ENCODE measurements around the gene EFCAB5.
A peak's percentile ranks its signal among the peaks of the same experiment; 100 is the strongest.
"Not testable (repeated sequence)": the region's sequence is repeated elsewhere in the genome, so short reads cannot be mapped to it uniquely, and the experiment has no call there.

Gene EFCAB5

GRCh38 chr17:29941334-29941733 lies at the start of gene EFCAB5:
Gene EFCAB5 (plus strand): TSS chr17:29941634. CDS start chr17:29941797, 163 bp downstream.
- DNase-seq (ENCODE audit: low read depth) = no peak

DNA sequence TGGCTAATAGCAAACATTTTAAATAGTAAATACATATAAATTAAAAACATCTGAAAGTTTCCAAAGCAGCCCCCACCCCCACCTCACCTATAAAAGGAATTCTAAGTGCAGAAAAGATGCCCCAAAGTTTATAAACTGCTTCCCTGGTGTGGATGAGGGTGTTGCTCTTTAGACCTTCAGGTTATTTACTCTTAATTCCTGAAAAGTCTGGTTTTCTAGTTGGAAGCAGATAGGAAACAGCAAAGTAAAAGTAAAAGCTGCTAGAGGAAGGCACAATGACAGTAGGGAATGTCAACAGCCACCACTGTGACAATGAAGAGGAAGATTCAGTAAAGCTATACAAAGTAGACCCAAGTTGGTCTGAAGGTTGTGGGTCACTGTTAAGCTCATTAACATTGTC lies 49.2 kb upstream of the EFCAB5 start:
- no peak for DNase-seq (ENCODE audit: low read depth)

DNA sequence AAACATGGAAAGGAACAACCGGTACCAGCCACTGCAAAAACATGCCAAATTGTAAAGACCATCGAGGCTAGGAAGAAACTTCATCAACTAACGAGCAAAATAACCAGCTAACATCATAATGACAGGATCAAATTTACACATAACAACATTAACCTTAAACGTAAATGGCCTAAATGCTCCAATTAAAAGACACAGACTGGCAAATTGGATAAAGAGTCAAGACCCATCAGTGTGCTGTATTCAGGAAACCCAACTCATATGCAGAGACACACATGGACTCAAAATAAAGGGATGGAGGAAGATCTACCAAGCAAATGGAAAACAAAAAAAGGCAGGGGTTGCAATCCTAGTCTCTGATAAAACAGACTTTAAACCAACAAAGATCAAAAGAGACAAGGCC lies 44.3 kb upstream of the EFCAB5 start:
- DNase-seq (ENCODE audit: low read depth) = not testable (repeated sequence)

DNA sequence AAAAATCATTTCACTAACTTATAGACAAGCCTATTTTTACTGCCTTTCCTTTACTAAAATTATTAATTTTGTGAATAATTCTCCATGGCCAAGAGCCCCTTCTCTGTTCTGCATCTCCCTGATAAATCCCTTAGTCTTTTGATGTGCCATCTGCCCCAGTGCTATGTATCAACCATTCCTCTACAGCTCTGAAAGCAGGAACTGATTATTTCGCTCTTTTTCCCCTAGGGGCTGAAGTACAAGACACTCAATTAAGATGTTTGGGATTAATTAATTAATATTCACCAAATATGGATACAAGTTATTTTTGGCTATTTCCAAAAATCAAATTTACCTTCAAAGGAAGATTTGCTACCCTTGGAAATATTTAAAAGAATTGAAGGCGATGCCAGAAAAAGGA lies 38.0 kb upstream of the EFCAB5 start:
- no peak for DNase-seq (ENCODE audit: low read depth)

- DNase-seq (ENCODE audit: low read depth) = no peak
Observed at GRCh38 chr17:29905086-29905878, 36.2 kb upstream of the EFCAB5 start.

DNA sequence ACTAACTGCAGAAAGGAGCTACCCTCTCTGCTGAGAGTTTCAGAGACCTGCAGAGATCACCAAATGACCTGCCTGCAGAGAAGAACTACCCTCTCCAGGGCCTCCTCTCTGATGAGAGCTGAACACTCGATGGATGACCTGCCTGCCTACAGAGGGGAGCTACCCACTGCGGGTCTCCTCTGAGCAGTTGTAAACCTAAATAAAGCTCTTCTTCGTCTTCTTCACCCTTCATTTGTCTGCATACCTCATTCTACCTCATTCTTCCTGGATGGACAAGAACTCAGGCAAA lies 35.6 kb upstream of the EFCAB5 start:
- DNase-seq (ENCODE audit: low read depth) = no peak

GRCh38 chr17:29906969-29907368 lies 34.5 kb upstream of the EFCAB5 start:
- no peak for DNase-seq (ENCODE audit: low read depth)

DNA sequence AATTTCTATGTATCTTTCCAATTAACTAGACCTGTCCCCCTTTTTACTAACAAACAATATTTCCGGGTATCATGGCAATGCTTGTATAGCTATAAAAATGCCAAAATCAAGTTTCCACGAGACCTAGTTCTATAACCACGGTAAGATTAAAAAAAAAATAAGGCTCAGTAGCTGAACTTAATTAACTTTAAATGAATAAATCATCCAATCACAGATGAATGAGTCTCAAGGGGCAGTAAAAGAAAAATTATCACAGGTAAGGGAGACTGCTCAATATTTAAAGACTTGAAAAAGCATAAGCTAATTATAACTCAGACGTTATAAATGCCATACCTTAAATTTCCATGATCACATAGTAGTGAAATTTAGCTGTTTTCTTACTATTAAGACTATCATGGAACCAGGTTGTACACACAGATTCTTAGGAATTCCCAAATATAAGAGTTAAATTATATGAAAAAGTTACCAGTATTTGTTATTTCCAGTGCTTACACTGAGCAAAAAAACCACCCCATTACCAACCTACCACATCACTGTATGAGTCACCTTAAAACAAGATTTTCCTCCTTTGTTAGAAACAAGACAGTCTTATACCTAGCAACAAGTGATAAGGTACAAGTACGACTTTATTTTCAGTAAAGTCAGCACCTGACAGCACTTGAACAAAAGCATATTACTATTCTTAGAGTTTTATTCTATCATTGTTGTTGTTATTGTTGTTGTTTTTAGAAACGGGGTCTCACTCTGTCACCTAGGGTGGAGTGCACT lies 32.0 kb upstream of the EFCAB5 start:
- no peak for DNase-seq (ENCODE audit: low read depth)

DNA sequence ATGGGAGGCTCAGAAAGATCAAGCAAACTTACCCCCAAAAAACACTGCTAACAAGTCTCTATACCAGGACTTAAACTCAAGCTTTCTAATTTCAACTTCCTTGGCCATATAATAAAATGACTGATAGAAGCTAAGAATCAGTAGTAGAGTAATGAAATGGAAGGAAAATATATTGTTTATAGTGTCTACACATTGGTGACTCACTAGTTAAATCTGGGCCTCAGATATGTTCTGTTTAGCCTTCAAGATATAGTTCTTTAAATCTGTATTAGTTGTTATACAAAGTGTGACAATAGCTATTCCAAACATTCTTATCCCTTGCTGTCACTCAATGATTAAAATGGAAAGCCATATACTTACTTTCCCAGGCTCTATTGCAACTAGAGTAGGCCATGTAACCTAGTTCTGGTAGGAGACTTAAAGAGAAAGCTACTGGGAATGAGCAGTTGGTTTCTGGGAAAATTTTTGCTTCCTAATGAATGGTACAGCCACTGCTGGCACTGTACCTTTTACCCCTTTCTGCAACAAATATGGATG lies 29.7 kb upstream of the EFCAB5 start:
- no peak for DNase-seq (ENCODE audit: low read depth)

DNA sequence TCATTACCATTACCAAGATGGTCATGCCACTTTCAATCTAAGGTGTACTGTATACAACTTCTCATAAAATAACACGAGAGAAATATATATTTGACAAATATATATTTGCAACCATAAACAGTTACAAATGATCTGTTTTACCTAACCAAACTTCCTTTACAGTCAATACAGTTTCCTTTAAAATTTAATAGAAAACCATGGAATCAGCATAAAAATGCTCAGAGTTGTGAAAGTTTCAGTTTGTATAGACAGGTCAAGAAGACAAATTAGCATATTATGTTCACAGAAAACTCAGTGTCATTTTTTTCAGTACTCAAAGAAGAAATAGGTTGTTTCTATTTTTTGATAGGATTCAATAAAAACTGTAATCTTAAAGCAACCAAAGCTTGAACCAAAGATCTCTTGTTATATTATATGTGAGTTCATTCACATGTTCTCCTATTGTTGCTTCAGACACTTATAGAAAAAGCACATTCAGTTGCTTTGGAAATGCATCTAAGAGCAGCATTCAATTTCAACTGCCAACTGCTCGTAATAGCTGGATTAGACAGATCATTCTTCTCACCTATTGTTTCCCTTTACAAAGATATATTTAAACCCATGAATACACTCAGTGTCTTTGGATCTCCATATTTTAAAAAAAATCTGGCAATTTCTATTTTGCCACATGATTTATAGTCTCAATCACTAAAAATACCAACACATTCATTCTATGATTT lies 26.5 kb upstream of the EFCAB5 start:
- no peak for DNase-seq (ENCODE audit: low read depth)

- DNase-seq (ENCODE audit: low read depth) = no peak
Observed at GRCh38 chr17:29918016-29918415, 23.4 kb upstream of the EFCAB5 start.

GRCh38 chr17:29918922-29919856 lies 22.2 kb upstream of the EFCAB5 start:
- no peak for DNase-seq (ENCODE audit: low read depth)

DNA sequence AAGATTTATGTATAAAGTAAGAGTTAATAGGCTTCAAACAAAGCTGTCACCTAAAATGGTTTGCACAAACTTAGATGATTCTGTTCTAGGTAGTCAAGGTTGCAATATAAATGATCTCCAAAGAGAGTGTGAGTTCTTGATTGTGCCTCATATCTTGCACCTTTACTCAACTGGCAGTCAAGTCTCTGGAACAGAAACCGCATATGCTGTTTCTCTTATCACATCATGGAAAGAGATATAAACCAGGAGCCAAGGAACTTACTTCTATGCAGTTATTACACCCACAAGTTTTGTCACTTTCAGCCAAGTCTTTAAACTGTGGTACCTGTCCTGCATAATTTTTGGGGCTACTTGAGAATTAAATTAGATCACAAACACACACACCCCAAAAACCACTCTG lies 16.6 kb upstream of the EFCAB5 start:
- no peak for DNase-seq (ENCODE audit: low read depth)

GRCh38 chr17:29927546-29927945 lies 13.9 kb upstream of the EFCAB5 start:
- no peak for DNase-seq (ENCODE audit: low read depth)

- no peak for DNase-seq (ENCODE audit: low read depth)
Observed at GRCh38 chr17:29929006-29929532, 12.4 kb upstream of the EFCAB5 start.

DNA sequence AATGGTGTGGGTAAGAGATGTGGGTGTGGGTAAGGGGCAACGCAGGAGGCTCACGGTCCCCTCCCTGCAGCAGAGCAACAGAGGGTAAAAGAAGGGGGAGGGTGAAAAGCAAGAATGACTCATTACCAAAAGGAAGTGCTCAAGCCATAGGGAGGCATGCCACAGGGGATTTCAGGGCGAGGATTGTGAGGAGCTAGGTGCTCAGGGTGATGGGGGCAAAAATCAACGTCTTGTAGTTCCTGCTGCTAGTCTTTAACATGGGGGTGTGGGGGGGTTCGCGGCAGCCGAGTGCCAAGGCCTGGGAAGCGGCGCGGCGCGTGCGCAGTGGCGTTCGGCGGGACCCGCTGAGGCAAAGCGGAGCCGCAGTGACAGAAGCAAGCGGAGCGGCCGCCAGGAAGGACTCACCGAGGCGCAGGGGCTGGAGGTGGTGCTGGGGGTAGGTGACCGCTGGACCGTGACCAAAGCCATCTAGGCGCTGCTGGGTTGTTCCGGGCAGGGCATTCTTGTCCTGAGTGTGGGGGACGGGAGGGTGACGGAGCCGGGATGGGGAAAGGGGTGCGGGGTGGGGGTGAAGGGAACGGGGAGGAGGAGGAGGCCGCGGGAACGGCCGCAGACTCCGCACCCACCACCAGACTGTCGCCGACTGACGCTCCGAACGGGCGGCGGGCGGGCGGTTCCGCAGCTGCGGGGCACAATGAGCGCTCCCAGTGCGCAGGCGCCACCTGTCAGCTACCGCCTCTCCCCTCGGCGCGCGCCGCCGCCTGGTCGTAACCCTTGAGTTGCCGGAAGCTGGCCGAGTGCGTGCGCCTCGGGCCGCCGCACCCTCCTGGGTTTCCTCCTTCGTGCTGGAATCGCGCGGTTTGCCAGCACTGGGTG lies 11.7 kb upstream of the EFCAB5 start, which contains the start of gene SSH2:
TSS of gene SSH2 (minus strand) at position 696 of the 876 bp plus-strand sequence. CDS start at position 468, 228 bp downstream.
- peak; percentile 81 for DNase-seq (ENCODE audit: low read depth)

DNA sequence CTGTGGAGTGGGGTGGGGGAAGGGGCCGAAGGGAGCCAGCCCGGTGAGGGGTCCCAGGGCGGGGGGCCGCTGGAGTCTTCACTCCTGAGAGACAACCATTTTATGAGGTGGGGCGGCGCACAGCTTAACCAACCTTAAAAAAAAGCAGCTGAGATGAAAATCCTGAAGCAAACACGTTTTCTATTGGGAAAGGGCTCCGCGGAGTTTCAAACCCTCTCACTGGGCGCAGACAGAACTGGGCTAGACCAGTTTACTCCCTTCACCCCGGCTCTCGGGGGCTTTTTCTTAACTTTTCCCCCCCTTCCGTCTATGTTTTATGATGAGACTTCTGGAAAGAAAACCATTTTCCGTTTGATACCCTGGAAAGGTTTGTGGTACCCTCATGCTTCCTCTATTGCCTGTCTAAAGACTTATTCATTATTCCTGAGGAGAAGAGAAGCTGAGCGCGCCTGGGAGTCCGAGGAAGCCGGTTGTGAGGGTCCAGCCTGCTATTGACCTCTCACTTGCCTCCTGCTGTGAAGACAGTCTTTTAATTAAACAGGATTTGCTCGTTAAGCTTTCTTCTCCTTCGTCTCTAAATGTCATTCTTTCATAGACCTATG lies 10.9 kb upstream of the EFCAB5 start:
- no peak for DNase-seq (ENCODE audit: low read depth)

- DNase-seq (ENCODE audit: low read depth) = peak; percentile 55
Observed at GRCh38 chr17:29931231-29931932, 10.1 kb upstream of the EFCAB5 start.

GRCh38 chr17:29933379-29933778 lies 8.1 kb upstream of the EFCAB5 start:
- no peak for DNase-seq (ENCODE audit: low read depth)
